Subcutaneous abdominal adipose tissue (tissue), 5 donors: ENCODE results near the gene PAM.
A peak's percentile ranks its signal among the peaks of the same experiment; 100 is the strongest.
"Not testable (repeated sequence)": the region's sequence is repeated elsewhere in the genome, so short reads cannot be mapped to it uniquely, and the experiment has no call there.

ENCODE experiments used
- H3K27ac ChIP-seq: one replicate; pipeline ENCODE4 v1.7.0; 2013; ENCODE audit warnings: low read depth, mild to moderate bottlenecking, inconsistent platforms, low read length, moderate library complexity
- H3K27me3 ChIP-seq, 5 donors: one replicate each; pipeline ENCODE4 v1.7.0; 2013; ENCODE audit warnings: low read length in 5 of 5, inconsistent platforms in 1 of 5; ENCODE audit not compliant: control insufficient read depth in 5 of 5, insufficient read depth in 4 of 5
- H3K36me3 ChIP-seq, 5 donors: one replicate each; pipeline ENCODE4 v1.7.0; 2013; ENCODE audit warnings: low read length in 5 of 5; ENCODE audit not compliant: control insufficient read depth in 5 of 5, insufficient read depth in 5 of 5
- H3K4me1 ChIP-seq, 5 donors: one replicate each; pipeline ENCODE4 v1.7.0; 2013; ENCODE audit warnings: low read length in 5 of 5, mild to moderate bottlenecking in 3 of 5, moderate library complexity in 1 of 5; ENCODE audit not compliant: control insufficient read depth in 5 of 5, insufficient read depth in 5 of 5
- H3K4me3 ChIP-seq, 5 donors: one replicate each; pipeline ENCODE4 v1.7.0; 2013; ENCODE audit warnings: low read length in 5 of 5, low read depth in 1 of 5
- H3K9ac ChIP-seq, 5 donors: one replicate each; pipeline ENCODE4 v1.7.0; 2013; ENCODE audit warnings: low read length in 5 of 5, mild to moderate bottlenecking in 4 of 5, moderate library complexity in 3 of 5
- H3K9me3 ChIP-seq, 5 donors: one replicate each; pipeline ENCODE4 v1.7.0; 2013; ENCODE audit warnings: low read length in 5 of 5; ENCODE audit not compliant: control insufficient read depth in 5 of 5
- donor health status: healthy.
- donor health status: healthy.
- donor health status: healthy.
- donor health status: healthy.
- donor health status: healthy.

Gene PAM

GRCh38 chr5:102750151-102750834 lies 4.8 kb upstream of the PAM start:
- no peaks in the 10 kb centered on the region for H3K36me3 ChIP-seq
- no peak overlapping the region for H3K4me3 ChIP-seq
- H3K27me3 ChIP-seq: no peaks in the 10 kb centered on the region
- no peaks in the 10 kb centered on the region for H3K9me3 ChIP-seq
- no peak overlapping the region for H3K9ac ChIP-seq
- no peak overlapping the region for H3K27ac ChIP-seq
- peaks cover 0 to 13% (median 10%) of the 10 kb centered on the region in 5 donors for H3K4me1 ChIP-seq

GRCh38 chr5:102751903-102752376 lies 3.2 kb upstream of the PAM start:
- H3K27ac ChIP-seq, H3K4me3 ChIP-seq, H3K36me3 ChIP-seq, H3K9ac ChIP-seq, H3K27me3 ChIP-seq, H3K9me3 ChIP-seq: not testable (repeated sequence)
- peaks cover 0 to 28% (median 20%) of the 10 kb centered on the region in 5 donors for H3K4me1 ChIP-seq

- Histone ChIP-seq H3K9me3 (no peaks in the 10 kb centered on the region), H3K27ac (peak overlapping the region; percentile 50), H3K27me3 (no peaks in the 10 kb centered on the region), H3K36me3 (no peaks in the 10 kb centered on the region), H3K4me3 (peak overlapping the region; percentile 90 to 96 (median 94)), H3K9ac (peak overlapping the region; percentile 16 to 96 (median 71)), H3K4me1 (peaks cover 0 to 30% (median 20%) of the 10 kb centered on the region in 5 donors)
Observed at GRCh38 chr5:102753889-102754766, 977 bp upstream of the PAM start.

- Histone ChIP-seq H3K27me3 (no peaks in the 10 kb centered on the region), H3K9ac (peak overlapping the region; percentile 95 to 96 (median 96)), H3K36me3 (no peaks in the 10 kb centered on the region), H3K27ac (peak overlapping the region; percentile 77), H3K4me1 (peaks cover 1 to 41% (median 35%) of the 10 kb centered on the region in 5 donors), H3K9me3 (no peaks in the 10 kb centered on the region), H3K4me3 (peak overlapping the region; percentile 94 to 98 (median 95))
Observed at GRCh38 chr5:102755686-102756371, 724 bp downstream of the PAM start.

- H3K36me3 ChIP-seq: no peaks in the 10 kb centered on the region
- H3K9ac ChIP-seq: no peak overlapping the region
- H3K27me3 ChIP-seq: no peaks in the 10 kb centered on the region
- no peak overlapping the region for H3K27ac ChIP-seq
- no peak overlapping the region for H3K4me3 ChIP-seq
- peaks cover 2 to 58% (median 53%) of the 10 kb centered on the region in 5 donors for H3K4me1 ChIP-seq
- H3K9me3 ChIP-seq: no peaks in the 10 kb centered on the region
Observed at GRCh38 chr5:102758576-102758975, 3.5 kb downstream of the PAM start.

- H3K27me3 ChIP-seq: no peaks in the 10 kb centered on the region
- peak overlapping the region; percentile 25 for H3K27ac ChIP-seq
- no peaks in the 10 kb centered on the region for H3K36me3 ChIP-seq
- H3K9me3 ChIP-seq: no peaks in the 10 kb centered on the region
- peaks cover 2 to 52% (median 47%) of the 10 kb centered on the region in 5 donors for H3K4me1 ChIP-seq
- no peak overlapping the region for H3K4me3 ChIP-seq
- H3K9ac ChIP-seq: peak overlapping the region in 1 of 5 donors; percentile 27
Observed at GRCh38 chr5:102759289-102759688, 4.2 kb downstream of the PAM start.

- Histone ChIP-seq H3K9me3 (no peaks in the 10 kb centered on the region), H3K36me3 (no peaks in the 10 kb centered on the region), H3K27me3 (no peaks in the 10 kb centered on the region), H3K4me3 (no peak overlapping the region), H3K4me1 (peaks cover 2 to 48% (median 43%) of the 10 kb centered on the region in 5 donors), H3K27ac (peak overlapping the region; percentile 25), H3K9ac (peak overlapping the region in 1 of 5 donors; percentile 27)
Observed at GRCh38 chr5:102759700-102760099, 4.6 kb downstream of the PAM start.

- Histone ChIP-seq H3K4me3 (no peak overlapping the region), H3K36me3 (no peaks in the 10 kb centered on the region), H3K27me3 (no peaks in the 10 kb centered on the region), H3K9me3 (no peaks in the 10 kb centered on the region), H3K9ac (peak overlapping the region in 1 of 5 donors; percentile 28), H3K4me1 (peaks cover 2 to 46% (median 36%) of the 10 kb centered on the region in 5 donors), H3K27ac (no peak overlapping the region)
Observed at GRCh38 chr5:102760815-102761214, 5.7 kb downstream of the PAM start.

GRCh38 chr5:102762095-102762534 lies 7.0 kb downstream of the PAM start:
- Histone ChIP-seq H3K9me3 (no peaks in the 10 kb centered on the region), H3K4me3 (peak overlapping the region in 1 of 5 donors; percentile 26), H3K4me1 (peaks cover 2 to 38% (median 25%) of the 10 kb centered on the region in 5 donors), H3K9ac (peak overlapping the region in 1 of 5 donors; percentile 53), H3K27ac (peak overlapping the region; percentile 48), H3K36me3 (no peaks in the 10 kb centered on the region), H3K27me3 (no peaks in the 10 kb centered on the region)
